HuH-7.5 (cell line): ENCODE results near the gene ARHGAP24.

Experiments used
- DNase-seq: peaks from one replicate; pipeline ENCODE4 v3.0.0; 2011; ENCODE audit warnings: low spot score

Gene ARHGAP24

GRCh38 chr4:85741921-85742591 lies 267.1 kb downstream of the ARHGAP24 start:
- DNase-seq = no peak

- no peak for DNase-seq
Observed at GRCh38 chr4:85744950-85745349, 270.0 kb downstream of the ARHGAP24 start.

GRCh38 chr4:85745939-85746338 lies 271.0 kb downstream of the ARHGAP24 start:
- no peak for DNase-seq

GRCh38 chr4:85747882-85748491 lies 273.0 kb downstream of the ARHGAP24 start:
- DNase-seq = peak; percentile 4

- no peak for DNase-seq
Observed at GRCh38 chr4:85748654-85749053, 273.7 kb downstream of the ARHGAP24 start.

GRCh38 chr4:85751866-85752265 lies 276.9 kb downstream of the ARHGAP24 start:
- no peak for DNase-seq

- no peak for DNase-seq
Observed at GRCh38 chr4:85755285-85755684, 280.3 kb downstream of the ARHGAP24 start.

- peak; percentile 6 for DNase-seq
Observed at GRCh38 chr4:85756938-85757337, 282.0 kb downstream of the ARHGAP24 start.

- DNase-seq = no peak
Observed at GRCh38 chr4:85759388-85759787, 284.4 kb downstream of the ARHGAP24 start.

GRCh38 chr4:85760511-85760910 lies 285.6 kb downstream of the ARHGAP24 start:
- DNase-seq = no peak

GRCh38 chr4:85761803-85762528 lies 287.0 kb downstream of the ARHGAP24 start:
- DNase-seq = no peak

- DNase-seq = no peak
Observed at GRCh38 chr4:85762529-85762871, 287.6 kb downstream of the ARHGAP24 start.

GRCh38 chr4:85763202-85763601 lies 288.3 kb downstream of the ARHGAP24 start:
- DNase-seq = no peak

- DNase-seq = no peak
Observed at GRCh38 chr4:85767649-85768048, 292.7 kb downstream of the ARHGAP24 start.

GRCh38 chr4:85769009-85769408 lies 294.1 kb downstream of the ARHGAP24 start:
- no peak for DNase-seq

GRCh38 chr4:85772470-85772869 lies 297.5 kb downstream of the ARHGAP24 start:
- DNase-seq = no peak

GRCh38 chr4:85773372-85773771 lies 298.4 kb downstream of the ARHGAP24 start:
- no peak for DNase-seq

GRCh38 chr4:85774000-85774399 lies 299.1 kb downstream of the ARHGAP24 start:
- no peak for DNase-seq

GRCh38 chr4:85774489-85774888 lies 299.5 kb downstream of the ARHGAP24 start:
- DNase-seq = no peak

GRCh38 chr4:85776096-85776495 lies 301.1 kb downstream of the ARHGAP24 start:
- no peak for DNase-seq

- DNase-seq = no peak
Observed at GRCh38 chr4:85776579-85776978, 301.6 kb downstream of the ARHGAP24 start.

GRCh38 chr4:85777908-85778631 lies 303.1 kb downstream of the ARHGAP24 start:
- DNase-seq = no peak

GRCh38 chr4:85778632-85779131 lies 303.7 kb downstream of the ARHGAP24 start:
- DNase-seq = no peak
